Urothelium cell line (cell line): ENCODE results near the gene TRIM14.
"Not testable (repeated sequence)": the region's sequence is repeated elsewhere in the genome, so short reads cannot be mapped to it uniquely, and the experiment has no call there.

Source experiments
- DNase-seq: peaks from one replicate; pipeline ENCODE4 v3.0.0; 2011; ENCODE audit warnings: low spot score, mixed read lengths
- FAIRE-seq: peaks from 2 replicates; lab custom pipeline; 2011; peaks lifted over from hg19 to GRCh38; lab: Jason Lieb, UNC

The TRIM14 gene

DNA sequence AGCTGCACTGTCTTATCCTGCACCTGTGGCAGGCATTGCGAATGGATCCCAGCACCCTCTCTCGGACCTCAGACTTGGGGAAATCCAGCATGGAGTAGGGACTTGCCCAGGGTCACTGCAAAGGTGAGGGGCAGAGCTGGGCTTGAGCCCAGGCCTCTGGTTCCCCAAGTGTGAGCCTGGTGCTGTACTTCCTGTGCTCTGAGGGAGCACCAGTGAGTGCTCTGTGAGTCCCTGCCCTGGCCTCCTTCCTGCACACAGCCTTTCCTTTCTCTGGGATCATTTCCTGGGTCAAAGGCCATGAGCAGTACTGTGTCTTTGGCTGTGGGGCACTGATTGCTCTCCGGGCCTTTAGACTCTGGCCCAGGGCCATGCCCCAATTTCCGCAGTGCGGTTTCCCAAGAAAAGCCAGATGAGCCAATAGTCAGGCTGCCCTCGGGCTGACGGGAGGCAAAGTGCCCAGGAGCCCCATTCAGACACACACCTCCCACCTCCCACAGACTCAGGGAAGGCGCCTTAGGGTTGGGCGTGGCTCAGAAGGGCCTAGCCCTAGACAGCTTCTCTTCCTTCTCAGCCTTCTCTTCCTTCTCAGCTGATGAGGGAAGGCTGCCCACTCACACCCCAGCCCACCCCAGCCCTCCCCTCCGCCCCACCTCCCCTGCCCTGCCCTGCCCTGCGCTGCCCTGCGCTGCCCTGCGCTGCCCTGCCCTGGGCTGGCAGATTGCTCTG, 23.3 kb upstream of the TRIM14 start:
- DNase-seq = no peak
- no peak for FAIRE-seq

DNA sequence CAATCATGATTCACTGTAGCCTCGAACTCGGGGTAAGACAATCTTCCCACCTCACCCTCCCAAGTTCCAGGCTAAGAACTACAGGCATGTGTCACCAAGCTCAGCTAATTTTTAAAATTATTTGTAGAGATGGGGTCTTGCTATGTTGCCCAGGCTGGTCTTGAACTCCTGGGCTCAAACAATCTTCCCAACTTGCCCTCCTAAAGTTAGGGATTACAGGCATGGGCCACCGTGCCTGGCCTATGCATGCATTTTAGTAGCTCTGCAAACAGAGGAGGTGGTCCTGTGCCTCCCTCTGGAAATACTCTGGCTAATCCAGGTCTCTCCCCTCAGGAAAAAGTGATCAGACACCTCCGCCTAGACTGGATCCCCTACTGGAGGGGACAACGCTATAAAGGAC, 21.5 kb upstream of the TRIM14 start:
- DNase-seq (no peak), FAIRE-seq (no peak)

DNA sequence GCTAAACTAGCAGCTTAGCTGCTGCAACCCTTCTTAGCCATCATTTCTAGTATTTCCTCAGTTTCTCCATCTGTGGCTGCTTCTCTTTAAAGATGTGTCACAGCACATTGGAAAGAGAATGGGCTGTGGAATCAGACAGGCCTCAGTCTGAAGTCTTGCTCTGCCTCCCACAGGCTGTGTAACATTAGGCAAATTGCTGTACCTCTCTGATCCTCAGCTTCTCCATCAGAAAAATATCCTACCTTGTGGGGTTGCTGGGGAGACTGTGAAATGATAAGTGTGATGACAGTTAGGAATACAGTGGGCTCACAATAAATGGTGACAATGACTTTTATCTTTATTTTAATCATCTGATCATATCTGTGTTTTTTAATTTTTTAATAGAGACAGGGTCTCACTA, 17.5 kb upstream of the TRIM14 start:
- FAIRE-seq = no peak
- no peak for DNase-seq

DNA sequence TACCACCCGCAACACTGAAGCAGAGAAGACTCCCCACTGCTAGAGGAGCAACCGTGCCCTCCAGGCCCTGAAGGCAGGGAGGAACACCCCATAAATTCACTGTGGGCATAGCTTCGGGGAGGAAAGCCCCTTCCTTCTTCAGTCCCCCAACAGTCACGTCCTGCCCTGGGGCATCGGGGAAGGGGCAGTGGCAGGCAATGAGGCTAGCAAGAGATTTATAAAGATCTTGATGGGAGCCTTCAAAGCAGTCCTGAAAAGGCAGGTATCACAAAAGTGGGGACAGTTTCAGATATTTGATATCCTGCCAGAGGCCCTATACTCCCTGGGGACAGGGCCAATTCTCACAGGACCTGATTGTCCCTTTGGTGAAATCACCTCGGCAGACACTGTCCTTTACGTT, 16.9 kb upstream of the TRIM14 start:
- FAIRE-seq = no peak
- no peak for DNase-seq

DNA sequence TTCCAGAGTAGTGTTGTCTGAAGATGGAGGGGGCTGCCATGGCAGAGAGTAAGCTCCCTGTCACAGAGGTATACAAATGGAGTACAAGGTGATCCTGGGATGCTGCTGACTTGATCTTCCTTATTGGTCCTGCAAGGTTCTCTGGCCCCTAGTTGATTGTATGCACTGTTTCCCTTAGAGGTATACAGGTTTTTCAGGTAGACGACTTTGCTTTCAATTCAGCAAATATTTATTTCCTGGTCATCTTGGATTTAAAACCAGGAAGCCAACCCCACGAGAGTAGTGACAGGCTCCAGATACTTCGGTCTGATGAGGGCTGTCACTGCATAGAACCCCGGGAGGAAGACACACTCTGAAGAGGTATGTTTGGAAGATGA, 16.5 kb upstream of the TRIM14 start:
- DNase-seq = no peak
- no peak for FAIRE-seq

DNA sequence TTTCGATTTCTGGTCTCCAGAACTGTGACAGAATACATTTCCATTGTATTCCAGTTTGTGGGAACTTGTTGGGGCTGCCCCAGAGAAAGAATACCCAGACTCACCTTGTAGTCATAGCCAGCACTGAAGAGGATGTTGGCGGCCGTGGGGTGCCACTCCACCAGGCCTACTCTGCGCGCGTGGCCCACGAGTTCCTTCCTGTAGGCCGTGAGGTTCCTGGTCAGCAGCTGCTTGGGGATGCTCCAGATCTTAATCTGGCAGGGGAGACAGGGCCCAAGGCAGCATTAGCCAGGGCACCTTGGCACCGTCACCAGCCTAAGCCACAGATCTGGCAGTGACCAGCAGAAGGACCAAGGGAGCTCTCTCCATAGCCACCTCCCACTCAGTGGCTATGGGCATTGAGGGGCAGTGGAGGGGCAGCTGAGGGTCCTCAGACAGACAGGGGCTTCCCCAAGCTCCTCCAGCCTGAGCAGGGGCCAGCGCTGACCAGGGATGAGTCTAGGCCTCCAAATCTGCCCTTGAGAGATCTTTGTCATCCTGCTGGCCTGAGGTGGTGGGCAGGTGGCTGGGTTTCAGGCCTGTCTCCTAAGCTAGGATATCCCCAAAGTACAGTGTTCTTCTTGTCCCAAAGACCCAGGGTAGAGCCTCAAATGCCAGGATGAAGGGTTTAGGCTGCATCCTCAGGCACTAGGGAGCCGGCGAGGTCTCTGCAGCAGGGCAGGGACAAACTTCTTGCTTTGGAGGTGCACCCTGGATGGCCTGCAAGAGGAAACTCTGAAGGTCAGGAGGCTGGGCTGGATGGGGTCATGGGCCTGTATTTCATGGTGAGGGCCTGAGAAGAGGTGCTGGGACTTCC, 15.9 kb upstream of the TRIM14 start:
- DNase-seq (no peak), FAIRE-seq (no peak)

DNA sequence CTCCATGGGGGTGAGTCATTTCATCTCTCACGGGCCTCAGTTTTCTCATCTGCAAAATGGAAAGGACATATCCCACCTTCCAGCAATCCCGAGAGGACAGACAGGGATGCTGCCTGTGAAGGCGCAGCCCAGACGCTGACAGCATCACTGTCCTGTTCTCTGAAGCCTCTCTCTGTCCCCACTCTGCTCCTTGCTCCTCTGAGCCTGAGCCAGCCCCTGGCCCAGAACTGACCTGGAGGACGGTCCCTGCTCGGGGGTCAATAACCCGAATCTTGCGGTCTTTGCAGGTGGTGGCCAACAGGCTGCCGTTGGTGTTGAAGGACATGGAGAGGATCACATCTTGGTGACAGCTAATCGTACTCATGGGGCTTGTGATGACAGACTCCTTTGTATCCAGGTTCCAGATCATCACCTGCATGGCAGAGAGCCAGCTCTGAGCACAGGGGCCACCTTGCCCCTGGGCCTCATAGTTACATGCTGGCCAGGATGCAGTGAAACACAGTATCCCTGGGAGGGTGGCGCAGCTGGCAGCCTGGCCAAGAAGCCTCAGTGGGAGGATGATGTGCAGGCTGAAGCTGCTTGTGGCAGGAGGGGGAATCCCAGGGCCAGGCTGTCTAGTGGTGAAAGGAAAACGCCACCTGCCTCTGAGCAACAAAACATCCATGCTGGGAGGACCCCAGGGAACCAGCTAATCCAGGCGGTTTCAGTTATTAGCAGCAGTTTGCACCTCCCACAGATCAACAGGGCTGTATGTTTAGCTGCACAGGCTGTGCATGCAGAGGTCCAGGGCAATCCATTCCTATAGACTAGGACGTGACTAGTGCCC, 14.0 kb upstream of the TRIM14 start:
- DNase-seq (no peak), FAIRE-seq (no peak)

DNA sequence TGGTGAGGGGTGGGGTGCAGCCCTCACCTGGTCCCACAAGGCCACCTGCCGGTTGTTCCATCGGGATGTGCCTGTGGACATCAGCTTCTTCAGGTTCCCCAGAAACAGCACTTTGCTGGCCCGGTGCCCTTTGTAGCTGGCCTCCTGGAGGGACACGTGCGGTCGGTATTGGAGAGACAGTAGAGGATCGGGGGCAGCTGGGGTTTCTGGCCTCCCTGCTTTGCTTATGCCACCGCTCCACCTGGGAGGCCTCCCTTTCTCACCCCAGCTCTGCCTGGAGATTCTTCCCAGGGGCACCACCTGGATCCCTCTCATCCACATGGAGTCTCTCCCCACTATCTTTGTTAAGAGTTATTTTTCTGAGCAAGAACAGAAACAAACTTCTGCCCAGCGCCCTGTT, 13.1 kb upstream of the TRIM14 start:
- no peak for DNase-seq
- FAIRE-seq = no peak

DNA sequence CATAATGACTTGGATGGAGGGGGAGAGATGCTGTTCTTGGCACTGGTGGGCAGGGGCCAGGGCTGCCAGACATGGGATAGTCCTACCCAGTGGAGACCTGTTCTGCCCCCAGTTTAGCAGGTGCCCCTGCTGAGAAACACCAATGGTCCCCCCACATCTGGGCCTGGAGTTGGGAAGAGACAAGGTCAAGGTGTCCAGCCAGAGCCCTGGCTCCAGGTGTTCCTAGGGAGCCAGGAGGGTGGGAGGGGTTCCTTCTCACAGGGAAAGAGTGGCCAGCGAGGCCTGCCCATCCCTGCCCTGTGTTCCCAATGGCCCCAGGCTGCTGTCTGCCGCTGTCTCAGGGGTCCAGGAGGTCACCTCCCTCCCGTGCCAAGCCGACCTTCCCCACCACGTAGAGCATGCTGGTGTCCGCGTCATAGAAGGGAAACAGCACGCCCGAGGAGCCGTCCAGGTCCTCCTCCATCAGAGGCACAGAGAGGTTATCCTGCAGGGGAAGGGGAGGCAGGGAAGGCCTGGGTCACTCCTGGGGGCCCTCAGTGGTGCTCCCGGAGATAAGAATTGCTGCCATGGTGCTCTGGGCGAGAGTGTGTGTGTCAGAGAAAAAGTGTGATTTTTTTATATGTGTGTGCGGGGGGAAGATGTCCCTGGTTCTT, 11.7 kb upstream of the TRIM14 start:
- FAIRE-seq (no peak), DNase-seq (no peak)

DNA sequence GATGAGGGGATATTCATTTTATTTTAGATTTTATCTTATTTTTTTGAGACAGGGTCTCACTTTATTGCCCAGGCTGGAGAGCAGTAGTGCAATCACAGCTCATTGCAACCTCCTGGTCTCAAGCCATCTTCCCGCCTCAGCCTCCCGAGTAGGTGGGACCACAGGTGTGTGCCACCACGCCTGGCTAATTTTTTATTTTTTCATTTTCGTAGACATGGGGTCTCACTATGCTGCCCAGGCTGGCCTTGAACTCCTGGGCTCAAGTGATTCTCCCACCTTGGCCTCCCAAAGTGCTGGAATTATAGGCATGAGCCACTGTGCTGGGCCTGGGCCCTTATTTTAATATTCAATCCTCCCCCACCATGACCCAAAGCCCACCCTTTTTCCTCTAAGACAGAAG, 11.0 kb upstream of the TRIM14 start:
- not testable (repeated sequence) for FAIRE-seq, DNase-seq

DNA sequence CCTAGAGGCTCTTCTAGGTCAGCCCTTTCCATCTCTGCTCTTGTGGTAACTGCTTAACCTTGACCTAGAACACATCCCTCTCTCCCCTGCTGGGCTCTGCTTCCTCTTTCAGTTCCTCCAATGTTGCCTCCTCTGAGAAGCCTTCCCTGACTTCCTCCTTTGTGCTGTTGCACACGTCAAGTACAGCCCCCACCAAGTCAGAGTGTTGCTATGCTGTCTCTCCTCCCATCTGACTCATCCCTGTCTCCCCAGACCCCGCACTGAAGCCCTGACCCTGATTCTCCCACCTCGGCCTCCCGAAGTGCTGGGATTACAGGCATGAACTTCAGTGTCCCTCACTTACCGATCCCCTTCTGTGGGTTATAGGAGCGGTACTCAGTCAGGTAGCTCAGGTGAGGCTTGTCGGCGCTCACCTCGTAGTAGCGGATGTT, 10.4 kb upstream of the TRIM14 start:
- DNase-seq (no peak), FAIRE-seq (no peak)

DNA sequence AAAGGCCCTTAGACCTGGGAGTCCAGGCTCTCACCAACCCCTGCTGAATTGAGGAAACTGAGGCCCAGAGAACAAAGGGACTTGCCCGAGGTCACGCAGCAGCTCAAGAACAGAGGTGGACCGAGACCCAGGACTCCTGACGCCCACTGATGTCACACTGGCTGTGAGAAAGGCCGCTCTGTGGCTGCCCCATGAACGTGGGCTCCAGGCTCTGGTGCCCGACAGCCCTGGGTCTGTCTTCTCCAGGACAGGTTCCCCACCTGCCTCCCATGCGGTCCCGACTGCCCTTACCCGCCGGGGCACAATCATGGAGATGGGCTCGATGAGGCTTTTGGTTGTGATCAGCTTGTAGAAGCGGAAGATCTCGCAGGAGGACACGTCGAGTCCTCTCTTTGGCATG, 9.3 kb upstream of the TRIM14 start:
- DNase-seq (no peak), FAIRE-seq (no peak)

DNA sequence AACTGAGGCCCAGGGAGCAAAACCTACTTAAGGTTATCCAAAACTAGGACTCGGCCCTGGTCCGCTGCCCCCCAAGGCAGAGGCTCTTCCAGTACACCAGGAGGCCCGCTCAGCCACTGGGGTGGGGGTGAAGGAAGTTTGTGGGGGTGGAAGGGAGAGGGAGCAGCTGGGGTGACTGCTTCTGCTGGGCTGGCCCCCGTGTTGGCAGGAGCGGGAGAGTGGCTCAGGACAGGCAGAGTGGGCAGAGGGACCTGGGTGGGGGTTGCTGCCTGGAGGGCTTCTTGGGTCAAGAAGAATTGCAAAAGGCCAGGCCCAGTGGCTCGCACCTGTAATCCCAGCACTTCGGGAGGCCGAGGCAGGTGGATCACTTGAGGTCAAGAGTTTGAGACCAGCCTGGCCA, 8.2 kb upstream of the TRIM14 start:
- DNase-seq (no peak), FAIRE-seq (no peak)

DNA sequence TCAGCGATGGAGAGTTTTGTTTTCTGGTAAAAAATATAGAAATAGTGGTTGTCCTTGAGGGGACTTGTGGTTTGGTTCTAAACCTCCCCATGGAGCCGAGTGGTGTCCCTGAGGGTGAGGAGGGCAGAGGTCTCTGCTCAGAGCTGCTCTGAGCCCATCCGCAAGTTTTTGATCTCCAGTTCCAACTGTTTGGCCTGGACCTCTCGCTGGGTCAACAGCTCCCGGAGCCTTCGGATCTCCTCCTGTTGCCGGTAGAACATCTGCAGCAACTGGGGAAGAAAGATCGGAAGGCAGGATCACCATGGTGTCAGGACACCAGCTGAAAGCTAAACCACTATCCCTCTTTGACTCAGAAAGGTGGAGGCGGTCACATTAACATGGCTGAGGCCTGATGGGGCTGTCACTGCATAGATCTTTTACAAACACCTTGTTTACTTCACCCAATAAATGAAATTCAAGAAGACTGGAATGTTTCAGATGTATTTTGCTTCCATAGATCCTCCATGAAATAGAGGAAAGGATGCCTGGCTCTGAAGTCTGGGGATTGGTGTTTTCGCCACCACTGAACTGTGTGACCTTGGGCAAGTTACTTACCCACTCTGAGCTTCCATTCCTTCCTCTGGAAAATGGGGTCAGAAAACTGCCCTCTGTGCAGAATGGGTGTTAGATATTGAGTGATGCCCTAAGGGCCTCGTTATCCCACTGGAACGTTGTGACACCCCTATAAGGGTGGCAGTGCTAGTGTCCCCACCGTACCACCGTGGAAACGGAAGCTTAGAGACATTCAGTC, 5.8 kb upstream of the TRIM14 start:
- DNase-seq (no peak), FAIRE-seq (no peak)

DNA sequence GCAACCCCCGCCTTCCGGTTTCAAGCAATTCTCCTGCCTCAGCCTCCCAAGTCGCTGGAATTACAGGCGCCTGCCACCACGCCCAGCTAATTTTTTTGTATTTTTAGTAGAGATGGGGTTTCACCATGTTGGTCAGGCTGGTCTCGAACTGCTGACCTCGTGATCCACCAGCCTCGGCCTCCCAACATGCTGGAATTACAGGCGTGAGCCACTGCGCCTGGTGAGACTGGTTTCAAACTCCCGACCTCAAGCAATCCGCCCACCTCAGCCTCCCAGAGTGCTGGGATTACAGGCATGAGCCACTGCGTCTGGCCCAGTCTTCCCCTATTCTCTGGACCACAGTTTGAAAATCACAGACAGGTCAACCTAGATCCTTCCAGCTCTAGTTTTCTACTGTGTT, 5.1 kb upstream of the TRIM14 start:
- DNase-seq, FAIRE-seq: not testable (repeated sequence)

DNA sequence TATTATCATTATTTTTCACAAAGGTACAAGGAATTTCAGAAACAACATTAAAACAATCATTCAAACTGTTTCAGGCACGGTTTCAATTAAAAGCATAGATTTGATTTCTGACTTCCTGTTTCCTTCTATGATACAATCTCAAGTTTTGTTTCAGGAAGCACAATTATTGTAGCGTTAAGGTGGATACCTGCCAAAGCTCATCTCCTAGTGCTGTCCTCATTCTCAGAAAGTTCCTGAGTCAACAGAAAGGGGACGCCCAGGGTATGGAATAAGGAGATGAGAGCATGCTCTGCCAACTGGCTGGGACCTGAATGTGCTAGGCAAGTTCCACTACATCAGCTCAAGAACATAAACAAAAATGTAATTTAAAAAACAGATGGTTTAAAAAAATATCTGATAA, 2.0 kb upstream of the TRIM14 start:
- FAIRE-seq (no peak), DNase-seq (no peak)

DNA sequence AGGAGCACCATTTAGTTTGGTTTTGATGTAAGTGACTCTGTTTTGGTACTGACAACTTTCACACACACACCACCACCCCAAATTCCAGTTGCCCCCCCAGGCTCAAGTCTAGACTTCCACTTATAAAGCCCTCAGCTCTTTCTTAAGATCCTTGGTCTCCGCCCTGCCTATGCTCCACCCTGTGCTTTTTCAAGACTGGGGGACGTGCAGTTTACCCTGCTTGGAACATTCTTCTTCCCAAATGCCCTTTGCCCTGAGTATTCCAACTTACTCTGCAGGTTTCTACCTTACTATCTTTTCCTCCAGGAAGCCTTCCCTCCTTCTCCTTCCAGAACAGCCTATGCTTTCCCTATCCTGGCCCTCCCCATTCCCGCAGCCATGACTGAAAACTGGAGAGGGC, 1.5 kb upstream of the TRIM14 start:
- no peak for DNase-seq
- no peak for FAIRE-seq

DNA sequence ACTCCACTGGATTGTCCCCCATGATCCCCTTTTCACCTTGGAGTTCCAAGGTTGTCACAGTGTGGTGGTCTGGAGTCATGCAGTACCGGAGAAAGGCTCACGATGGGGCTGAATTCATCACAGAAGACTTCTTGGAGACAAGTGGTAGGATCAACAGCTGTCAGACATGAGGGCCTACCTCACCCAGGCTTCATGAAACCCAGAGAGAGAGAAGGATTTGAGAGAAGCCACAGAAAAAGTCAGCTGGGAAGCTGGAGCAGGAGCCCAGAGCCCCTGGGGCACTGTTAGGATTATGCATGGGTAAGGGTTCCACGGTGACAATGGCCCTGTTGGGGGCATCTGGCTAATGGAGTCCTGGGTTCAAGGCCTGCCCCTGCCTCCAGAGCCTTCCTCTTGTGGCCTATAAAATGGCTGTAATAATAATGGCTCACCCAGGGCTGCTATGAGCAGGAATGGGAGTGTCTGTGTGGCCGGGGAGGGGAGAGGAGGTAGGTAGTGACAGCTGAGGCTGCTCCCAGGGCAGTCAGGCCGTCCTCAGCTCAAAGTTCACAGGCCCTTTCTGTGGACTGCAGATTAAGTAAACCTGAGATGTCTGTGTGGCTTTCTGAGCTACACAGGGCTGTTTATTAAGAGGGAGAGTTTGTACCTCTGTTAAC, 910 bp downstream of the TRIM14 start:
- no peak for FAIRE-seq
- DNase-seq = peak; percentile 37

DNA sequence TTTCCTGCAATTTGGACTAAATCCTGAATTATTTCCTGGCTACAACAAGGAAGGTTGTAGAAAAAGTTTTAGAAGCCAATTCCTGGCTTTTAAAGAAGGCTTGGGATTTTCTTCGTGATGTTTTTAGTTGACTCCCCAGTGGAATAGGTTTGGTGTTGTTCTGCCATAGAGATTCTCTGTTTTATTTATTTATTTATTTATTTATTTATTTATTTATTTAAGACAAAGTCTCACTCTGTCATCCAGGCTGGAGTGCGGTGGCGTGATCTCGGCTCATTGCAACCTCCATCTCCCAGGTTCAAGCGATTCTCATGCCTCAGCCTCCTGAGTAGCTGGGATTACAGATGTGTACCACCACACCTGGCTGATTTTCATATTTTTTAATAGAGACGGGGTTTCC, 1.9 kb downstream of the TRIM14 start:
- not testable (repeated sequence) for FAIRE-seq, DNase-seq

DNA sequence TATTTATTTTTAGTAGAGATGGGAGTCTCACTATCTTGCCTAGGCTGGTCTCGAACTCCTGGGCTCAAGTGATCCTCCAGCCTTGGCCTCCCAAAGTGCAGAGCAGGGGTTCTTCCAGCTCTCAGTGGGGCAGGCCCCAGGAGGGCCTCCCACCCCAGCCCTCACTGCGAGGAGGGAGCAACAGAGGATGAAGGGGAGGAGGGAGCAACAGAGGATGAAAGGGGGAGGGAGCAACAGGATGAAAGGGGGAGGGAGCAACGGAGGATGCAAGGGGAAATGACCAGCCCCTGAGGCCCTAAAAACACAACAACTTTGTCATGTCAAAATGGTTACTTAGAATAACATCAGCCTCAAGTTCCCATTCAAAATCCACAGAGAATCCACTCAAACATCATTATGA, 10.0 kb downstream of the TRIM14 start:
- FAIRE-seq (no peak), DNase-seq (no peak)
